Endothelial cell (in vitro differentiated cells): ENCODE measurements around the gene GBP3. TPM values are rescaled to one million over a fixed set of nuclear protein-coding genes. Genes with fewer than 3 reads are reported as not detected.
"Not testable (repeated sequence)": the region's sequence is repeated elsewhere in the genome, so short reads cannot be mapped to it uniquely, and the experiment has no call there.

Source experiments
- DNase-seq: peaks from one replicate; pipeline ENCODE4 v3.0.0; 2021; ENCODE audit warnings: low spot score
- H3K27ac Mint-ChIP-seq: one replicate; pipeline ENCODE4 v1.8.0; 2021; ENCODE audit warnings: mixed read lengths, inconsistent platforms; ENCODE audit not compliant: unreplicated experiment
- H3K27me3 Mint-ChIP-seq: one replicate; pipeline ENCODE4 v1.8.0; 2021; ENCODE audit warnings: mild to moderate bottlenecking, moderate library complexity, mixed read lengths, inconsistent platforms; ENCODE audit not compliant: unreplicated experiment
- H3K36me3 Mint-ChIP-seq: one replicate; pipeline ENCODE4 v1.8.0; 2021; ENCODE audit warnings: mild to moderate bottlenecking, low read depth, mixed read lengths, inconsistent platforms; ENCODE audit not compliant: unreplicated experiment
- H3K4me1 Mint-ChIP-seq: one replicate; pipeline ENCODE4 v1.8.0; 2021; ENCODE audit warnings: mild to moderate bottlenecking, mixed read lengths, inconsistent platforms; ENCODE audit not compliant: unreplicated experiment
- H3K4me3 Mint-ChIP-seq: one replicate; pipeline ENCODE4 v1.8.0; 2021; ENCODE audit warnings: mild to moderate bottlenecking, mixed read lengths, inconsistent platforms; ENCODE audit not compliant: unreplicated experiment
- H3K9me3 Mint-ChIP-seq: one replicate; pipeline ENCODE4 v1.8.0; 2021; ENCODE audit warnings: mixed read lengths, inconsistent platforms; ENCODE audit not compliant: unreplicated experiment
- CTCF ChIP-seq: fragments of 200-600 bp; sonication (generic); IDR thresholded peaks from one replicate; pipeline ENCODE4 v1.5.0; 2021; ENCODE audit warnings: antibody characterized with exemption; ENCODE audit not compliant: unreplicated experiment
- total RNA-seq: library from RNA; stranded (reverse); fragmentation: NEBNext Ultra II Directional; extraction: Animal tissue kit (Norgen Biotek cat#: 25700); gene quantifications from one replicate; pipeline ENCODE4 v1.2.1, GENCODE V29; 2021; ENCODE audit not compliant: unreplicated experiment

GBP3 gene
- total RNA-seq, 1 donor from 2014 or later = 0.36 TPM

GRCh38 chr1:88983791-88984559 lies 38.7 kb downstream of the GBP3 start:
- no peak for DNase-seq
- Mint-ChIP-seq H3K27ac (no peak overlapping the region), H3K9me3 (no peaks in the 10 kb centered on the region), H3K36me3 (peaks cover 11% of the 10 kb centered on the region), H3K4me3 (no peak overlapping the region), H3K4me1 (peaks cover 7% of the 10 kb centered on the region), H3K27me3 (peaks cover 2% of the 10 kb centered on the region)
- peak; percentile 82 for TF ChIP-seq CTCF

- H3K27me3 Mint-ChIP-seq = peaks cover 2% of the 10 kb centered on the region
- no peak for TF ChIP-seq CTCF
- peaks cover 7% of the 10 kb centered on the region for H3K4me1 Mint-ChIP-seq
- H3K36me3 Mint-ChIP-seq = peaks cover 11% of the 10 kb centered on the region
- no peak overlapping the region for H3K4me3 Mint-ChIP-seq
- DNase-seq = no peak
- no peaks in the 10 kb centered on the region for H3K9me3 Mint-ChIP-seq
- no peak overlapping the region for H3K27ac Mint-ChIP-seq
Measured at GRCh38 chr1:88982055-88982454, 40.6 kb downstream of the GBP3 start.

GRCh38 chr1:88981506-88981905 lies 41.2 kb downstream of the GBP3 start:
- DNase-seq = not testable (repeated sequence)

GRCh38 chr1:88980870-88981269 lies 41.8 kb downstream of the GBP3 start:
- peaks cover 11% of the 10 kb centered on the region for H3K36me3 Mint-ChIP-seq
- TF ChIP-seq CTCF = no peak
- H3K27ac Mint-ChIP-seq = no peak overlapping the region
- no peak for DNase-seq
- no peaks in the 10 kb centered on the region for H3K9me3 Mint-ChIP-seq
- H3K4me1 Mint-ChIP-seq = peaks cover 7% of the 10 kb centered on the region
- H3K27me3 Mint-ChIP-seq = peaks cover 2% of the 10 kb centered on the region
- no peak overlapping the region for H3K4me3 Mint-ChIP-seq

More at GRCh38 chr1:88981506-88981905, 41.2 kb downstream of the GBP3 start:
- H3K4me1 Mint-ChIP-seq, H3K4me3 Mint-ChIP-seq, H3K27me3 Mint-ChIP-seq, H3K27ac Mint-ChIP-seq, H3K9me3 Mint-ChIP-seq: not testable (repeated sequence)
- peaks cover 11% of the 10 kb centered on the region for H3K36me3 Mint-ChIP-seq

GRCh38 chr1:88979749-88980116 lies 42.9 kb downstream of the GBP3 start:
- H3K4me1 Mint-ChIP-seq = peaks cover 7% of the 10 kb centered on the region
- no peak overlapping the region for H3K27ac Mint-ChIP-seq
- no peak for DNase-seq
- H3K27me3 Mint-ChIP-seq = peaks cover 2% of the 10 kb centered on the region
- H3K36me3 Mint-ChIP-seq = peaks cover 11% of the 10 kb centered on the region
- H3K4me3 Mint-ChIP-seq = no peak overlapping the region
- TF ChIP-seq CTCF = no peak
- H3K9me3 Mint-ChIP-seq = no peaks in the 10 kb centered on the region
